ENCODE measurements around the gene MYL7.

The MYL7 gene

GRCh38 chr7:44103566-44103922 is 37.6 kb downstream of the MYL7 start:
- H3K27me3 ChIP-seq (ENCODE audit: insufficient read depth, low read depth), result peaks cover 8% of the 10 kb centered on the region; the same call in 1 of the 2 replicates
- no peaks in the 10 kb centered on the region for H4K20me1 ChIP-seq (ENCODE audit: insufficient read depth)
- no peak overlapping the region for H2AFZ ChIP-seq (ENCODE audit: low read depth)
- H3K79me2 ChIP-seq (ENCODE audit: insufficient read depth, low read depth), result no peaks in the 10 kb centered on the region
- no peak for TF ChIP-seq CTCF (conservative IDR thresholded peaks at IDR 0.05; ENCODE audit: low read depth, low read length)
- no peak overlapping the region for H3K4me2 ChIP-seq
- H3K4me1 ChIP-seq (ENCODE audit: low read depth, poor library complexity, severe bottlenecking), result no peaks in the 10 kb centered on the region
- no peak overlapping the region for H3K4me3 ChIP-seq (IDR thresholded peaks at IDR 0.05; ENCODE audit: insufficient read depth, low read depth, low read length)
- H3K36me3 ChIP-seq (ENCODE audit: insufficient read depth), result no peaks in the 10 kb centered on the region
- H3K27ac ChIP-seq, result no peak overlapping the region
- no peak overlapping the region for H3K9ac ChIP-seq

- Histone ChIP-seq H4K20me1 (ENCODE audit: insufficient read depth) (no peaks in the 10 kb centered on the region), H2AFZ (ENCODE audit: low read depth) (no peak overlapping the region), H3K4me3 (IDR thresholded peaks at IDR 0.05; ENCODE audit: insufficient read depth, low read depth, low read length) (no peak overlapping the region), H3K36me3 (ENCODE audit: insufficient read depth) (no peaks in the 10 kb centered on the region), H3K4me2 (no peak overlapping the region), H3K27me3 (ENCODE audit: insufficient read depth, low read depth) (peaks cover 8% of the 10 kb centered on the region; the same call in 1 of the 2 replicates), H3K27ac (no peak overlapping the region), H3K4me1 (ENCODE audit: low read depth, poor library complexity, severe bottlenecking) (peaks cover 4% of the 10 kb centered on the region), H3K79me2 (ENCODE audit: insufficient read depth, low read depth) (no peaks in the 10 kb centered on the region), H3K9ac (no peak overlapping the region)
- TF ChIP-seq CTCF (conservative IDR thresholded peaks at IDR 0.05; ENCODE audit: low read depth, low read length), result no peak
These were observed 38.1 kb downstream of the MYL7 start for GRCh38 chr7:44102846-44103565.

- Histone ChIP-seq H3K79me2 (ENCODE audit: insufficient read depth, low read depth) (no peaks in the 10 kb centered on the region), H2AFZ (ENCODE audit: low read depth) (no peak overlapping the region), H4K20me1 (ENCODE audit: insufficient read depth) (no peaks in the 10 kb centered on the region), H3K27ac (no peak overlapping the region), H3K4me1 (ENCODE audit: low read depth, poor library complexity, severe bottlenecking) (peaks cover 12% of the 10 kb centered on the region), H3K9ac (no peak overlapping the region), H3K4me2 (no peak overlapping the region), H3K27me3 (ENCODE audit: insufficient read depth, low read depth) (peaks cover 8% of the 10 kb centered on the region; the same call in 1 of the 2 replicates), H3K4me3 (IDR thresholded peaks at IDR 0.05; ENCODE audit: insufficient read depth, low read depth, low read length) (no peak overlapping the region), H3K36me3 (ENCODE audit: insufficient read depth) (no peaks in the 10 kb centered on the region)
- TF ChIP-seq CTCF (conservative IDR thresholded peaks at IDR 0.05; ENCODE audit: low read depth, low read length), result no peak
These were observed 38.9 kb downstream of the MYL7 start for GRCh38 chr7:44101966-44102845.

GRCh38 chr7:44101303-44101965 is 39.7 kb downstream of the MYL7 start:
- H3K4me2 ChIP-seq, result no peak overlapping the region
- no peaks in the 10 kb centered on the region for H4K20me1 ChIP-seq (ENCODE audit: insufficient read depth)
- H3K79me2 ChIP-seq (ENCODE audit: insufficient read depth, low read depth), result no peaks in the 10 kb centered on the region
- H3K4me3 ChIP-seq (IDR thresholded peaks at IDR 0.05; ENCODE audit: insufficient read depth, low read depth, low read length), result no peak overlapping the region
- peaks cover 15% of the 10 kb centered on the region for H3K4me1 ChIP-seq (ENCODE audit: low read depth, poor library complexity, severe bottlenecking)
- no peak overlapping the region for H3K9ac ChIP-seq
- H3K36me3 ChIP-seq (ENCODE audit: insufficient read depth), result no peaks in the 10 kb centered on the region
- no peak overlapping the region for H2AFZ ChIP-seq (ENCODE audit: low read depth)
- TF ChIP-seq CTCF (conservative IDR thresholded peaks at IDR 0.05; ENCODE audit: low read depth, low read length), result no peak
- peaks cover 8% of the 10 kb centered on the region; the same call in 1 of the 2 replicates for H3K27me3 ChIP-seq (ENCODE audit: insufficient read depth, low read depth)
- H3K27ac ChIP-seq, result no peak overlapping the region
